Caco-2 (cell line): ENCODE data around the gene COPS6. TPM values are rescaled to one million over a fixed set of nuclear protein-coding genes. Genes with fewer than 3 reads are reported as not detected.

Source experiments
- BruUV-seq: library from RNA; stranded (reverse); fragments of 400-500 nt; replicated peaks from 2 replicates; lab custom pipeline; 2021; lab: Mats Ljungman, UMichigan
- CTCF ChIA-PET: fragments of 300-600 bp; sonication (Branson Sonifier 250); formaldehyde crosslinking; loops from one replicate; lab custom pipeline; 2022; ENCODE audit warnings: antibody characterized with exemption; lab: Charles Lee
- POLR2A ChIA-PET: fragments of 300-600 bp; sonication (Branson Sonifier 250); formaldehyde crosslinking; loops from one replicate; lab custom pipeline; 2022; ENCODE audit warnings: antibody characterized with exemption; lab: Charles Lee
- DNase-seq, 2 experiments: peaks; one replicate each; pipeline versions ENCODE4 v3.0.0 to v3.0.0-alpha.2; 2020 to 2022
- H3K27me3 ChIP-seq: replicated peaks from 2 replicates; pipeline ENCODE4 v1.6.0; 2011; ENCODE audit warnings: low read length; ENCODE audit not compliant: control insufficient read depth, insufficient read depth
- H3K36me3 ChIP-seq: 2 replicates; pipeline ENCODE4 v1.5.1; 2011; ENCODE audit warnings: low read length; ENCODE audit not compliant: control insufficient read depth, insufficient read depth
- H3K4me1 ChIP-seq: fragments of 250-450 bp; sonication (Bioruptor Pico); 2 replicates; pipeline ENCODE4 v1.5.1; 2020; ENCODE audit warnings: mild to moderate bottlenecking
- H3K4me3 ChIP-seq: 2 replicates; pipeline ENCODE4 v1.5.1; 2011; ENCODE audit warnings: low read depth, mild to moderate bottlenecking, control low read depth, low read length
- H3K9me3 ChIP-seq: fragments of 250-450 bp; sonication (Bioruptor Pico); 2 replicates; pipeline ENCODE4 v1.5.1; 2020; ENCODE audit warnings: mild to moderate bottlenecking, moderate library complexity
- H3K27ac Mint-ChIP-seq: one replicate; pipeline ENCODE4 v1.8.0; 2022; ENCODE audit warnings: mixed read lengths; ENCODE audit not compliant: unreplicated experiment
- H3K27me3 Mint-ChIP-seq: one replicate; pipeline ENCODE4 v1.8.0; 2022; ENCODE audit warnings: mixed read lengths; ENCODE audit not compliant: insufficient read depth, unreplicated experiment
- H3K36me3 Mint-ChIP-seq: one replicate; pipeline ENCODE4 v1.8.0; 2022; ENCODE audit warnings: mild to moderate bottlenecking, mixed read lengths; ENCODE audit not compliant: insufficient read depth, unreplicated experiment
- H3K4me1 Mint-ChIP-seq: one replicate; pipeline ENCODE4 v1.8.0; 2022; ENCODE audit warnings: low read depth, mixed read lengths; ENCODE audit not compliant: unreplicated experiment
- H3K4me3 Mint-ChIP-seq: one replicate; pipeline ENCODE4 v1.8.0; 2022; ENCODE audit warnings: mild to moderate bottlenecking, moderate library complexity, mixed read lengths; ENCODE audit not compliant: unreplicated experiment
- H3K9me3 Mint-ChIP-seq: one replicate; pipeline ENCODE4 v1.8.0; 2022; ENCODE audit warnings: mixed read lengths; ENCODE audit not compliant: unreplicated experiment
- intact Hi-C: fragments of 100-400 bp; cut with micrococcal nuclease; formaldehyde crosslinking; loops from one replicate; pipeline ENCODE4 v1.10.0; 2022; ENCODE audit not compliant: unreplicated experiment
- total RNA-seq: library from RNA; stranded (reverse); gene quantifications from 2 replicates; pipeline ENCODE4 v1.2.3, GENCODE V29; 2022
- TF ChIP-seq, protein P1 (sequence below), 2 experiments: fragments of 200-600 bp in 1 of 2; IDR thresholded peaks; 1 replicate in 1 of 2; 2 replicates in 1 of 2; pipeline versions ENCODE4 v1.5.1 to v1.8.0; 2011 to 2022; ENCODE audit warnings: antibody characterized with exemption in 1 of 2, control low read depth in 1 of 2, inconsistent platforms in 1 of 2, low read depth in 1 of 2, low read length in 1 of 2, mild to moderate bottlenecking in 1 of 2, moderate library complexity in 1 of 2; ENCODE audit not compliant: insufficient read depth in 1 of 2, severe bottlenecking in 1 of 2, unreplicated experiment in 1 of 2

COPS6 gene
- total RNA-seq, 1 experiment from 2014 or later: 142 TPM

DNA sequence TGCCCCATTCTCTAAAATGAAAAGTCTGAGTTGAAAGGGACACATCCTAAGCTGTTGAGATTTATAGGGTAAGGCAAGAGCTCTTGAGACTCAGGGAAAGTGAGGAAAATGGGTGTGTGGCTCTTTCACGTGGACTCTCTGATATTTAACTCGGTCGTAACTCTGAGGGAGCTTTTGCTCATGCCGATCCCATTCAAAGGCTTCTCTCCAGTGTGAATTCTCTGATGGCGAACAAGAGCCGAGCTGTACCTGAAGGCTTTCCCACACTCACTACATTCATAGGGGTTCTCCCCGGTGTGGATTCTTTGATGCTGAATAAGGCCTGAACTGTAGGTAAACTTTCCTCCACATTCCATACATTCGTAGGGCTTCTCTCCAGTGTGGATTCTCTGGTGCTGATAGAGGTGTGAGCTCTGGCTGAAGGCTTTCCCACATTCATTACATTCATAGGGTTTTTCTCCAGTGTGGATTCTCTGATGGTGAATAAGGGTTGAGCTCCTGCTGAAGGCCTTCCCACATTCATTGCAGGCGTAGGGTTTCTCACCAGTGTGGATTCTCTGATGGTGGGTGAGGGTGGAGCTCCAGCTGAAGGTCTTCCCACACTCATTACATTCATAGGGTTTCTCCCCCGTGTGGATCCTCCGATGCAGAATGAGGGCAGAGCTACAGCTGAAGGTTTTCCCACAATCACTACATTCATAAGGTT is 17.6 kb upstream of the COPS6 start:
- Histone ChIP-seq H3K27me3 (no peaks in the 10 kb centered on the region), H3K4me1 (no peaks in the 10 kb centered on the region), H3K36me3 (peaks cover 39% of the 10 kb centered on the region), H3K9me3 (peaks cover 31% of the 10 kb centered on the region), H3K4me3 (no peak overlapping the region)
- CTCF ChIA-PET: no interaction called here
- Mint-ChIP-seq H3K4me3 (no peak overlapping the region), H3K9me3 (peaks cover 34% of the 10 kb centered on the region), H3K4me1 (no peaks in the 10 kb centered on the region), H3K36me3 (peaks cover 78% of the 10 kb centered on the region), H3K27me3 (no peaks in the 10 kb centered on the region), H3K27ac (no peak overlapping the region)
- intact Hi-C loops: no loop called here
- no TSS peak for BruUV-seq
- POLR2A ChIA-PET: no interaction called here
- TF ChIP-seq, protein P1, sequence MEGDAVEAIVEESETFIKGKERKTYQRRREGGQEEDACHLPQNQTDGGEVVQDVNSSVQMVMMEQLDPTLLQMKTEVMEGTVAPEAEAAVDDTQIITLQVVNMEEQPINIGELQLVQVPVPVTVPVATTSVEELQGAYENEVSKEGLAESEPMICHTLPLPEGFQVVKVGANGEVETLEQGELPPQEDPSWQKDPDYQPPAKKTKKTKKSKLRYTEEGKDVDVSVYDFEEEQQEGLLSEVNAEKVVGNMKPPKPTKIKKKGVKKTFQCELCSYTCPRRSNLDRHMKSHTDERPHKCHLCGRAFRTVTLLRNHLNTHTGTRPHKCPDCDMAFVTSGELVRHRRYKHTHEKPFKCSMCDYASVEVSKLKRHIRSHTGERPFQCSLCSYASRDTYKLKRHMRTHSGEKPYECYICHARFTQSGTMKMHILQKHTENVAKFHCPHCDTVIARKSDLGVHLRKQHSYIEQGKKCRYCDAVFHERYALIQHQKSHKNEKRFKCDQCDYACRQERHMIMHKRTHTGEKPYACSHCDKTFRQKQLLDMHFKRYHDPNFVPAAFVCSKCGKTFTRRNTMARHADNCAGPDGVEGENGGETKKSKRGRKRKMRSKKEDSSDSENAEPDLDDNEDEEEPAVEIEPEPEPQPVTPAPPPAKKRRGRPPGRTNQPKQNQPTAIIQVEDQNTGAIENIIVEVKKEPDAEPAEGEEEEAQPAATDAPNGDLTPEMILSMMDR (IDR thresholded peaks at IDR 0.05; ENCODE audit: insufficient read depth in 1 of 2, low read depth in 1 of 2, low read length in 1 of 2, severe bottlenecking in 1 of 2, unreplicated experiment in 1 of 2): no peak
- DNase-seq: no peak

DNA sequence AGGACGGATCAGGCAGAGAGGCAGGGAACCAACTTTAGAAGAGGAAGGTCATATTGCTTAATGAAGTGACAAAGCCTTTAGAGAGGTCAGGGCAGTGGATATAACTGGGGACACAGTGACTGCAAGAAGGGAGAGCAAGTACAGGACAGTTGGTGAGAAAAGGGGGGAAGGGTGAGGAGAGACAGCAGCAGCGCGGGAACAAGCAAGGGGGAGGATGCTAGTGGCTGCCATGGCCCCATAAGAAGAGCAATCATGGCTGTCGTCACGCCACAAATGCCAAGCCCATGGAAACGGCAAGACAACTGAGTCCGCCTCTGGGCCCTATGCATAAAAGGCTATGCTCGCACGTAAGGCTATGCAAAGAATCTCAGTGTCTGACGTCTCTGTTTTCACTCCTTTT is 16.3 kb upstream of the COPS6 start:
- no peaks in the 10 kb centered on the region for H3K4me1 Mint-ChIP-seq
- H3K36me3 Mint-ChIP-seq: peaks cover 91% of the 10 kb centered on the region
- Histone ChIP-seq H3K9me3 (peaks cover 38% of the 10 kb centered on the region), H3K4me1 (no peaks in the 10 kb centered on the region), H3K27me3 (no peaks in the 10 kb centered on the region), H3K4me3 (no peak overlapping the region), H3K36me3 (peaks cover 42% of the 10 kb centered on the region)
- H3K27ac Mint-ChIP-seq: no peak overlapping the region
- no peaks in the 10 kb centered on the region for H3K27me3 Mint-ChIP-seq
- no peak overlapping the region for H3K4me3 Mint-ChIP-seq
- ChIA-PET POLR2A (no interaction called here), CTCF (no interaction called here)
- DNase-seq: no peak
- peaks cover 34% of the 10 kb centered on the region for H3K9me3 Mint-ChIP-seq
- TF ChIP-seq, protein P1 (IDR thresholded peaks at IDR 0.05; ENCODE audit: insufficient read depth in 1 of 2, low read depth in 1 of 2, low read length in 1 of 2, severe bottlenecking in 1 of 2, unreplicated experiment in 1 of 2): no peak
- intact Hi-C loops: no loop called here
- BruUV-seq: no TSS peak

DNA sequence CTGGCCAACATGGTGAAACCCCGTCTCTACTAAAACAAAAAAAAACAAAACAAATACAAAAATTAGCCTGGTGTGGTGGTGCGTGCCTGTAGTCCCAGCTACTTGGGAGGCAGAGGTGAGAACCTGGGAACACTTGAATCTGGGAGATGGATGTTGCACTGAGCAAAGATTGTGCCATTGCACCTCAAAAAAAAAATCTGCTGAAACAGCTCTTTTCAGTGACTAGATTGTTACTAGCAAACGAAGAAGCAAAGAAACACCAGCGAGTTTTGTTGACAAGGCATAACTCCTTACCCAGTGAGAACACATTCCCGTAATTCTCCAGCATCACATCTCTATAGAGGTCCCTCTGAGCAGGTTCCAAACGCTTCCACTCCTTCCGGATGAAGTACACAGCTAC is 13.9 kb upstream of the COPS6 start:
- Histone ChIP-seq H3K27me3 (no peaks in the 10 kb centered on the region), H3K9me3 (peaks cover 38% of the 10 kb centered on the region), H3K4me1 (peaks cover 15% of the 10 kb centered on the region), H3K4me3 (no peak overlapping the region), H3K36me3 (peaks cover 40% of the 10 kb centered on the region)
- no peak for DNase-seq
- intact Hi-C loops: no loop called here
- BruUV-seq: no TSS peak
- Mint-ChIP-seq H3K27ac (no peak overlapping the region), H3K27me3 (no peaks in the 10 kb centered on the region), H3K9me3 (peaks cover 34% of the 10 kb centered on the region), H3K36me3 (peaks cover 99% of the 10 kb centered on the region), H3K4me3 (no peak overlapping the region), H3K4me1 (peaks cover 7% of the 10 kb centered on the region)
- TF ChIP-seq, protein P1 (IDR thresholded peaks at IDR 0.05; ENCODE audit: insufficient read depth in 1 of 2, low read depth in 1 of 2, low read length in 1 of 2, severe bottlenecking in 1 of 2, unreplicated experiment in 1 of 2): no peak
- CTCF ChIA-PET: no interaction called here
- POLR2A ChIA-PET: no interaction called here
